Vagina (tissue), 2 donors: Measurements from ENCODE around the gene ABTB2.

ENCODE experiments used
- POLR2A ChIP-seq, 2 donors: fragments of 450-650 bp; IDR thresholded peaks; one replicate each; pipeline ENCODE4 v1.6.1; 2017; ENCODE audit warnings: antibody characterized with exemption in 2 of 2, mild to moderate bottlenecking in 2 of 2, moderate library complexity in 2 of 2
- POLR2AphosphoS5 ChIP-seq, 2 donors: sonication (generic); formaldehyde crosslinking; IDR thresholded peaks; one replicate each; pipeline ENCODE4 v1.9.0; 2017; ENCODE audit warnings: antibody characterized with exemption in 2 of 2, mild to moderate bottlenecking in 2 of 2, low read depth in 1 of 2; ENCODE audit not compliant: insufficient read depth in 1 of 2
- TF ChIP-seq, protein P1 (sequence below), 3 experiments: fragments of 450-650 bp in 2 of 3; fragments of 200-600 bp in 1 of 3; sonication (generic) in 1 of 3; IDR thresholded peaks; one replicate each; pipeline ENCODE4 v1.5.1; 2017 to 2019; ENCODE audit warnings: antibody characterized with exemption in 3 of 3, mild to moderate bottlenecking in 2 of 3, moderate library complexity in 2 of 3

DNA sequence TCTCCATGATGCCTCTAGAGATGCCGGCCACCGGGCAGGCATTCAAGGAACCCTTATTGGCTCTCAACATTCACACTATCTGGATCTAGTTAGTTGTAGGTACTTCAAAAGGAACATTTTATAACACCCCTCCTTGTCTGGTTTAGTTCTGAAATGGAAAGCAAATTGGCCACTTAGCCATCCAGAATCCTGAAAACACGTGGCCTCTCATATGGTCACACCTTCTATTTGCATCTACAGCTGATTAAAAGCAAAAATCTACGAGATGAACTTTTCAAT, 29.2 kb downstream of the ABTB2 start:
- TF ChIP-seq POLR2AphosphoS5 (IDR thresholded peaks at IDR 0.05; ENCODE audit: insufficient read depth in 1 of 2, low read depth in 1 of 2) (no peak), POLR2A (IDR thresholded peaks at IDR 0.05) (no peak)
- TF ChIP-seq, protein P1, sequence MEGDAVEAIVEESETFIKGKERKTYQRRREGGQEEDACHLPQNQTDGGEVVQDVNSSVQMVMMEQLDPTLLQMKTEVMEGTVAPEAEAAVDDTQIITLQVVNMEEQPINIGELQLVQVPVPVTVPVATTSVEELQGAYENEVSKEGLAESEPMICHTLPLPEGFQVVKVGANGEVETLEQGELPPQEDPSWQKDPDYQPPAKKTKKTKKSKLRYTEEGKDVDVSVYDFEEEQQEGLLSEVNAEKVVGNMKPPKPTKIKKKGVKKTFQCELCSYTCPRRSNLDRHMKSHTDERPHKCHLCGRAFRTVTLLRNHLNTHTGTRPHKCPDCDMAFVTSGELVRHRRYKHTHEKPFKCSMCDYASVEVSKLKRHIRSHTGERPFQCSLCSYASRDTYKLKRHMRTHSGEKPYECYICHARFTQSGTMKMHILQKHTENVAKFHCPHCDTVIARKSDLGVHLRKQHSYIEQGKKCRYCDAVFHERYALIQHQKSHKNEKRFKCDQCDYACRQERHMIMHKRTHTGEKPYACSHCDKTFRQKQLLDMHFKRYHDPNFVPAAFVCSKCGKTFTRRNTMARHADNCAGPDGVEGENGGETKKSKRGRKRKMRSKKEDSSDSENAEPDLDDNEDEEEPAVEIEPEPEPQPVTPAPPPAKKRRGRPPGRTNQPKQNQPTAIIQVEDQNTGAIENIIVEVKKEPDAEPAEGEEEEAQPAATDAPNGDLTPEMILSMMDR (IDR thresholded peaks at IDR 0.05) = no peak
